ENCODE measurements around the gene SPESP1.

SPESP1 gene

DNA sequence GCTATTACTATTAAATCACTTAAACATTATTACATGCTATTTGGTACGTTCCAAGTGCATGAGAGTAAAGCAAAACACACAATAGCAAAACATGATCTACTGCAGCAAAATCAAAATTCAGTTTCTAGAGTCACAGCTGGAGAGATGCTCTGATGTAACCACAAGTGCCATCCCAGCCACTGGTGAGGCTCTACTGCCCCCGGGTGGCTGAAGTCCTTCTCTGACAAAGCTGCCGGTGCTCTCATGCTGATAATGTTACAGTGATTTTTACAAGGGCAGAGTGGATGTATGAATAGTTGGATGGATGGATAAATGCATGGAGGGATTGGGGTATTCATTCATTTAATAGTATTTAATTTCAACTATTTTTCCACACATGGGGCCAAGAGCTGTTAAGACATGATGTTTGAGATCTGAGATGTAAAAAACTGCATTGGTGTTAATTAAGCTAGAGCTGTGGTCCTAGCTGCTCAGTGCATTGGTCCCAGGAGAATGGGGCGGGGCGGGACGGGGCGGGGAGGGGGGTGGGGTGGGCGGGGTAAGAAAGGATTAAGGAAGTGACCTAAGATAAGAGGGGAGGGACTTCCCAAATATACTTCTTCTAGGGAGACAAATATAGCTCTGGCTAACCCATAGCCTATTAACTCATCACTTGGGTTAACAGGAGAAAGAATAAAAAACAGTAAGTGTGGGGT is 5.3 kb upstream of the SPESP1 start:
- TF ChIP-seq CTCF (IDR thresholded peaks at IDR 0.05) (peak; percentile 93), ZFX (IDR thresholded peaks at IDR 0.05; ENCODE audit: borderline replicate concordance) (no peak)
- H3K27ac ChIP-seq, result no peak overlapping the region

DNA sequence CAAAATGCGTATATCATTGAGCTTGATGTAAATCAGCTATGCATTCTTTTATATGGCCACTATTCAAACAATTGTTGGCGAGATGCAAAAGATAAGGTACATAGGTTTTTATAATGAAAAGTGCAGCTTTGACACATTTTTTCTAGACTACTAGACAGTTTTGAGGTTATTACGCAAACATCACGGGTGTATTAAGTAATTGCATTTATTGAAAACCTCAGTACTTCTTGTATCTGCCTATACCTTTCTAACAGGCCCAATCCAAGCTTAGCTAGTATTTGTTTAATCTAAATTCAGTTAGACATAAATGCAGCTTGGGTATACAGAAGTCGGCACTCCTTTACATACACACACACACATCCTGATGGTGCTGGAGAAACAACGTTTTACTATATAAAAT is 2.7 kb downstream of the SPESP1 start:
- no peak overlapping the region for H3K27ac ChIP-seq
- TF ChIP-seq ZFX (IDR thresholded peaks at IDR 0.05; ENCODE audit: borderline replicate concordance) (no peak), CTCF (IDR thresholded peaks at IDR 0.05) (no peak)

GRCh38 chr15:68934341-68934740 is 4.0 kb downstream of the SPESP1 start:
- no peak overlapping the region for H3K27ac ChIP-seq
- TF ChIP-seq ZFX (IDR thresholded peaks at IDR 0.05; ENCODE audit: borderline replicate concordance) (no peak), CTCF (IDR thresholded peaks at IDR 0.05) (no peak)

DNA sequence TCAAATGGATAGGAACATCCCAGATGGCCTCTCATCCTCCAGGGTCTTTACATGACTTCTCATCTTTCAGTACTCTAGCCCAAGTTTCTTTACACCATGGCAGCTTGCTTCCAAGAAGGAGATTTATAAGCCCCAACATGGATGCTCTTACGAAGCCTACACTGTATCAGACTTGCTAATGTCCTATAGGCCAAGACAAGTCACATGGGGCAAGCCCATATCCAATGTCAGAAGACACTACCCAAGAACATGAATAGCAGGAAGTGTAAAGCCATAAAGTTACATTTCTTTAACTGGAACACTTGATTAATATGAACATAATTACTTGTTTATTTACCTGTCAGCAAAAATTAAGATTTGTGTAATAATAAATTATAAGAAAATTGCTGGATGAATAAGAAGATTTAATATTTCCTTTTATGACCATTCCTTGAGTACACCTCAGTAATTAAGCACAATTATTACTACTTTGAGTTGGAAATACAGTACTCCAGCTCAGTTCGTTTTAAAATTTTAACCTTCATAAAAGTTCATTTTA is 5.1 kb downstream of the SPESP1 start:
- TF ChIP-seq CTCF (IDR thresholded peaks at IDR 0.05), result no peak
- no peak for TF ChIP-seq ZFX (IDR thresholded peaks at IDR 0.05; ENCODE audit: borderline replicate concordance)
- no peak overlapping the region for H3K27ac ChIP-seq

GRCh38 chr15:68939501-68939900 is 9.2 kb downstream of the SPESP1 start:
- TF ChIP-seq ZFX (IDR thresholded peaks at IDR 0.05; ENCODE audit: borderline replicate concordance), result no peak
- no peak for TF ChIP-seq CTCF (IDR thresholded peaks at IDR 0.05)
- no peak overlapping the region for H3K27ac ChIP-seq

GRCh38 chr15:68951813-68952212 is 21.5 kb downstream of the SPESP1 start:
- no peak for TF ChIP-seq CTCF (IDR thresholded peaks at IDR 0.05)
- no peak for TF ChIP-seq ZFX (IDR thresholded peaks at IDR 0.05; ENCODE audit: borderline replicate concordance)
- H3K27ac ChIP-seq, result no peak overlapping the region

GRCh38 chr15:68957696-68958095 is 27.4 kb downstream of the SPESP1 start:
- H3K27ac ChIP-seq, result no peak overlapping the region
- TF ChIP-seq CTCF (IDR thresholded peaks at IDR 0.05) (no peak), ZFX (IDR thresholded peaks at IDR 0.05; ENCODE audit: borderline replicate concordance) (no peak)

All from 22Rv1 (cell line).